Panc1 (cell line): Measurements from ENCODE around the gene EME2.

ENCODE experiments used
- POLR2AphosphoS5 ChIP-seq: IDR thresholded peaks from 2 replicates; pipeline ENCODE4 v1.6.1; 2012; ENCODE audit warnings: mild to moderate bottlenecking, low read depth, low read length, moderate library complexity
- SIN3A ChIP-seq: IDR thresholded peaks from 2 replicates; pipeline ENCODE4 v1.6.1; 2012; ENCODE audit warnings: low read depth, mild to moderate bottlenecking, low read length, moderate library complexity, borderline replicate concordance; ENCODE audit not compliant: insufficient read depth
- TCF7L2 ChIP-seq: IDR thresholded peaks from 2 replicates; pipeline ENCODE4 v1.6.1; 2011; ENCODE audit warnings: mild to moderate bottlenecking, low read depth, low read length, inconsistent platforms
- TF ChIP-seq, protein P1 (sequence below): fragments of 450-650 bp; IDR thresholded peaks from 2 replicates; pipeline ENCODE4 v1.5.1; 2017; ENCODE audit warnings: mild to moderate bottlenecking
- TF ChIP-seq, protein P2 (sequence below), 2 experiments: IDR thresholded peaks; 2 replicates each; pipeline ENCODE4 v1.6.1; 2011 to 2012; ENCODE audit warnings: low read depth in 2 of 2, control low read depth in 1 of 2, low read length in 1 of 2, mild to moderate bottlenecking in 1 of 2, moderate library complexity in 1 of 2; ENCODE audit not compliant: insufficient read depth in 1 of 2

DNA sequence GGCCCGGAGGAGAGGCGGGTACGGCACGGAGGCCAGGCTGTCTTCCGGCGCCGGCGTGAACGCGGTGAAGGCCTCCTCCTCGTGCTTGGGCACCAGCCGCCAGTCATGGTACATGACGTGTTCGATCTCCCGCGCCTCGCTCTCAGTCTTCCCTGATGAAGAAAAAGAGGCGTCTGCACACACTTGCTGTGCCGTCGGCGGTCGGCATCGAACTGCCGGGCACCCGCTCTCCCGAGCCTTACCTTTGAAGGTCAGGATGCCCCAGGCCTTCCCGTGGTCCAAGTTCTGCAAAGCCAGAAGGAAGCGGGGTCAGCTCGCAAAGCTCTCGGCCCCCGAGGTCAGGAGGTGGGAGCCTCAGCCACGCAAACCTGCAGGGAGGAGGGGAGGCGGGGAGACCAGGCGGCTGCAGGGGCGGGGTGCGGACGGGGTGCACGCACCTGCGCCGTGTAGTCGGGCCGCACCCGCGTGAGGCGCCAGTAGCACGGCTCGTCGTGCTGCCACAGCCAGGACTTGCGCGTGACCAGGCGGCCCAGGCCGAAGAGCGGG, at the start of gene EME2:
- TF ChIP-seq, protein P1, sequence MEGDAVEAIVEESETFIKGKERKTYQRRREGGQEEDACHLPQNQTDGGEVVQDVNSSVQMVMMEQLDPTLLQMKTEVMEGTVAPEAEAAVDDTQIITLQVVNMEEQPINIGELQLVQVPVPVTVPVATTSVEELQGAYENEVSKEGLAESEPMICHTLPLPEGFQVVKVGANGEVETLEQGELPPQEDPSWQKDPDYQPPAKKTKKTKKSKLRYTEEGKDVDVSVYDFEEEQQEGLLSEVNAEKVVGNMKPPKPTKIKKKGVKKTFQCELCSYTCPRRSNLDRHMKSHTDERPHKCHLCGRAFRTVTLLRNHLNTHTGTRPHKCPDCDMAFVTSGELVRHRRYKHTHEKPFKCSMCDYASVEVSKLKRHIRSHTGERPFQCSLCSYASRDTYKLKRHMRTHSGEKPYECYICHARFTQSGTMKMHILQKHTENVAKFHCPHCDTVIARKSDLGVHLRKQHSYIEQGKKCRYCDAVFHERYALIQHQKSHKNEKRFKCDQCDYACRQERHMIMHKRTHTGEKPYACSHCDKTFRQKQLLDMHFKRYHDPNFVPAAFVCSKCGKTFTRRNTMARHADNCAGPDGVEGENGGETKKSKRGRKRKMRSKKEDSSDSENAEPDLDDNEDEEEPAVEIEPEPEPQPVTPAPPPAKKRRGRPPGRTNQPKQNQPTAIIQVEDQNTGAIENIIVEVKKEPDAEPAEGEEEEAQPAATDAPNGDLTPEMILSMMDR: no peak
- no peak for TF ChIP-seq SIN3A
- no peak for TF ChIP-seq POLR2AphosphoS5
- TF ChIP-seq, protein P2, sequence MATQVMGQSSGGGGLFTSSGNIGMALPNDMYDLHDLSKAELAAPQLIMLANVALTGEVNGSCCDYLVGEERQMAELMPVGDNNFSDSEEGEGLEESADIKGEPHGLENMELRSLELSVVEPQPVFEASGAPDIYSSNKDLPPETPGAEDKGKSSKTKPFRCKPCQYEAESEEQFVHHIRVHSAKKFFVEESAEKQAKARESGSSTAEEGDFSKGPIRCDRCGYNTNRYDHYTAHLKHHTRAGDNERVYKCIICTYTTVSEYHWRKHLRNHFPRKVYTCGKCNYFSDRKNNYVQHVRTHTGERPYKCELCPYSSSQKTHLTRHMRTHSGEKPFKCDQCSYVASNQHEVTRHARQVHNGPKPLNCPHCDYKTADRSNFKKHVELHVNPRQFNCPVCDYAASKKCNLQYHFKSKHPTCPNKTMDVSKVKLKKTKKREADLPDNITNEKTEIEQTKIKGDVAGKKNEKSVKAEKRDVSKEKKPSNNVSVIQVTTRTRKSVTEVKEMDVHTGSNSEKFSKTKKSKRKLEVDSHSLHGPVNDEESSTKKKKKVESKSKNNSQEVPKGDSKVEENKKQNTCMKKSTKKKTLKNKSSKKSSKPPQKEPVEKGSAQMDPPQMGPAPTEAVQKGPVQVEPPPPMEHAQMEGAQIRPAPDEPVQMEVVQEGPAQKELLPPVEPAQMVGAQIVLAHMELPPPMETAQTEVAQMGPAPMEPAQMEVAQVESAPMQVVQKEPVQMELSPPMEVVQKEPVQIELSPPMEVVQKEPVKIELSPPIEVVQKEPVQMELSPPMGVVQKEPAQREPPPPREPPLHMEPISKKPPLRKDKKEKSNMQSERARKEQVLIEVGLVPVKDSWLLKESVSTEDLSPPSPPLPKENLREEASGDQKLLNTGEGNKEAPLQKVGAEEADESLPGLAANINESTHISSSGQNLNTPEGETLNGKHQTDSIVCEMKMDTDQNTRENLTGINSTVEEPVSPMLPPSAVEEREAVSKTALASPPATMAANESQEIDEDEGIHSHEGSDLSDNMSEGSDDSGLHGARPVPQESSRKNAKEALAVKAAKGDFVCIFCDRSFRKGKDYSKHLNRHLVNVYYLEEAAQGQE (IDR thresholded peaks at IDR 0.05; ENCODE audit: insufficient read depth in 1 of 2, low read depth in 2 of 2, low read length in 1 of 2): no peak
- no peak for TF ChIP-seq TCF7L2
